ENCODE results near the gene GPR137. TPM values are rescaled to one million over a fixed set of nuclear protein-coding genes. Genes with fewer than 3 reads are reported as not detected.

The GPR137 gene
- total RNA-seq, 1 donor from 2014 or later: 55.9 TPM

DNA sequence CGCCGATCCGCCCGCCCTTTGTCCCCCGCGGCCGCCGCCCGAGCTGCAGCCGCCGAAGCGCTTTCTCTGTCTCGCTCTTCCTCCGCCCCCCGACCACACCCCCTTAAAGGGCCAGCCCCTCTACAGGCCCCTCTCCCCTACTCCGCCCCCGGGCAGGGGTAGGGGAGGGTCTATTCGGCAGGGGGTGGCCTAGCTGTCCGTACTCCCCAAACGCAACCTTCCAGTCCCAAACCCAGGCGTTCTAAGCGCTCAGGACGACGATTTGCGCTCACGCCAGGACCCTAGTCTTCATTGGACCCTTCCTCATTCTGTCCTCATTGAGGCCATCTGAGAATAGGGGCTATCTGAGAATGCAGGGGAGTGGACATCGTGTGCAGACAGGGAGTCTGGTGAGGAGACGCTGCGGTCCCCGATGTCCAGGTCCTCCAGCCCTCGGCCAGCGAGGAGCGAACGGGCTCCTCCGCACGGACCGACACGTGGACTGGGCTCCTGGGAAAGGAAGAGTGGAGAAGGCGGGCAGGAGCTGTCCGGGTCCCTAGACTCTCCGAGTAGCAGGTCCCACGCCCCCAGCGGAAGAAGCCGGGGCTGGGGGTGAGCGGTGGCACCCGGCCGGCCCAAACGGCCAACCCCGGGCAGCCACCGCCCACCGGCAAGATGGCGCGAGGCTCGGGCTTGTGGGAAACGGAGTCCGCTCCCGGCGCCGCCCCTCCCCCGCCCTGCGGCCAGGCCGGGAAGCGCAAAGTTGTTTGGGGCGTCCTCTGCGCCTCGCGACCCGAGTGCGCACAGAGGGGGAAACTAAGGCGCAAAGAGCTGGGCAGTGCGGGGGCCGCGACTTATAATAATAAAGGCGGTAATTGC is 38.5 kb upstream of the GPR137 start, which contains the start of gene PPP1R14B:
Gene PPP1R14B, minus strand, starts transcription at position 73 of the 858 bp plus-strand sequence. CDS start 270 bp downstream, outside the sequence.
- Mint-ChIP-seq H3K27ac (ENCODE audit: unreplicated experiment) (peak within 1 kb of the TSS; percentile 96), H3K4me1 (peaks cover 25% of the 10 kb centered on the region), H3K9me3 (no peaks in the 10 kb centered on the region), H3K27me3 (ENCODE audit: low read depth) (peaks cover 3% of the 10 kb centered on the region), H3K36me3 (ENCODE audit: low read depth) (no peaks in the 10 kb centered on the region), H3K4me3 (peak within 1 kb of the TSS; percentile 97)
- TF ChIP-seq, protein P1, sequence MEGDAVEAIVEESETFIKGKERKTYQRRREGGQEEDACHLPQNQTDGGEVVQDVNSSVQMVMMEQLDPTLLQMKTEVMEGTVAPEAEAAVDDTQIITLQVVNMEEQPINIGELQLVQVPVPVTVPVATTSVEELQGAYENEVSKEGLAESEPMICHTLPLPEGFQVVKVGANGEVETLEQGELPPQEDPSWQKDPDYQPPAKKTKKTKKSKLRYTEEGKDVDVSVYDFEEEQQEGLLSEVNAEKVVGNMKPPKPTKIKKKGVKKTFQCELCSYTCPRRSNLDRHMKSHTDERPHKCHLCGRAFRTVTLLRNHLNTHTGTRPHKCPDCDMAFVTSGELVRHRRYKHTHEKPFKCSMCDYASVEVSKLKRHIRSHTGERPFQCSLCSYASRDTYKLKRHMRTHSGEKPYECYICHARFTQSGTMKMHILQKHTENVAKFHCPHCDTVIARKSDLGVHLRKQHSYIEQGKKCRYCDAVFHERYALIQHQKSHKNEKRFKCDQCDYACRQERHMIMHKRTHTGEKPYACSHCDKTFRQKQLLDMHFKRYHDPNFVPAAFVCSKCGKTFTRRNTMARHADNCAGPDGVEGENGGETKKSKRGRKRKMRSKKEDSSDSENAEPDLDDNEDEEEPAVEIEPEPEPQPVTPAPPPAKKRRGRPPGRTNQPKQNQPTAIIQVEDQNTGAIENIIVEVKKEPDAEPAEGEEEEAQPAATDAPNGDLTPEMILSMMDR (conservative IDR thresholded peaks at IDR 0.05): peak; percentile 34
- DNase-seq (ENCODE audit: low read depth, low spot score): peak; percentile 86

DNA sequence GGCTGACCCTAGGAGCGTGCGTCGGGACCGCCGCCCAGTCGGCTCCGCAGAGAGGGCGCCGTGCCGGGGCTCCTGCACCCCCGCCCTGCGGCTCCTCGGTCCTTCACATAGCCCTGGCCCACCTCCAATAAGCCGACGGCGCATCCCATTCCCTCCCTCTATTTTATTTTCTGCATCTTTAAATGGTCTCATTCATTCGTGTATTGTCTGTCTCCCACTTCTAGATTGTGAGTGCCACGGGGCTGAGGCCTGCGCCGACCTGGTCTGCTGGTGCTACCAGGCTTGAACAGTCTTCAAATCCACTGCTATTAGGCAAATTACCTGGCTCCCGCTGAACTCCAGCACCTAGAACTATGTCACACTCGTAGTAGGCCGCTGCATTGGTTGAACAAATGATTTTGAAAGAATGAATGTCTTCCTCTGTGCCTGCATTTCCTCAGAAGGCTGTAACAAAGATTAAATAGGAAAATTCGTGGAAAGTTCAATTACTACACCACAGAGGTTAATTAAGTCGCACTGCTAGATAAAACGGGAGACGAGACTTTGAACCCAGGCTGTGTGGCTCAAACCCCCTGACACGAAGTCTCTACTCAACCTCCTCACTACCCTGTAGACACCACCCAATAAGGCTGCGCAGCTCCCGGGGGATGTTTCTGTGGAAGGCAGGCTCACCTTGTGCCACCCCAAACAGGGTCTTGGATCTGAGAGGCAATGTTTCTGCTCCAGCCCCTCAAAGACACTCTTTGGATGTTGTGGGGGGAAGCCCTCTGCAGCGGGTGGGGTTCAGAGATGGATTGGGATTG is 37.7 kb upstream of the GPR137 start:
- TF ChIP-seq, protein P1 (conservative IDR thresholded peaks at IDR 0.05): peak; percentile 15
- H3K4me3 Mint-ChIP-seq: peak overlapping the region; percentile 97
- no peak for DNase-seq (ENCODE audit: low read depth, low spot score)
- H3K27me3 Mint-ChIP-seq (ENCODE audit: low read depth): peaks cover 3% of the 10 kb centered on the region
- H3K9me3 Mint-ChIP-seq: no peaks in the 10 kb centered on the region
- peak overlapping the region; percentile 93 for H3K27ac Mint-ChIP-seq (ENCODE audit: unreplicated experiment)
- H3K4me1 Mint-ChIP-seq: peaks cover 25% of the 10 kb centered on the region
- no peaks in the 10 kb centered on the region for H3K36me3 Mint-ChIP-seq (ENCODE audit: low read depth)

DNA sequence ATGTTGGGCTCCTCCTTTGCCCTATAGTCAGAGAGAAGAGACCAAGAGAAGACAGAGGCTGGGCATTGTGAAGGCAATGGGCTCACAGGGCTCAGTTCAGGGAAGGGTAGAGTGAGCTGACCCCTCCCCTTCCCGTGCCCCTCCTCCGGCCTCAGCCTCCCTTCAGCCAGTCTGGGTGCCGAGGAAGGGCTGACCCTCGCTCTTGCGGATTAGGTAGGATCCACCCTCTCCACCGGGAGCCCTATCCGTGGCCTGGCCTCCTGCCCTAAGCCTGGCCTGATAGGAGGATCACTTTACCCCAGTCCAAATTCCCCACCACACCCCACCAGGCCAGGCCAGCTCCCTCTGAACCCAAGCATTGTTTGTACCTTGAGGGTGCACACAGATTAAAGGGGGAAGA is 37.1 kb upstream of the GPR137 start:
- no peak for DNase-seq (ENCODE audit: low read depth, low spot score)

DNA sequence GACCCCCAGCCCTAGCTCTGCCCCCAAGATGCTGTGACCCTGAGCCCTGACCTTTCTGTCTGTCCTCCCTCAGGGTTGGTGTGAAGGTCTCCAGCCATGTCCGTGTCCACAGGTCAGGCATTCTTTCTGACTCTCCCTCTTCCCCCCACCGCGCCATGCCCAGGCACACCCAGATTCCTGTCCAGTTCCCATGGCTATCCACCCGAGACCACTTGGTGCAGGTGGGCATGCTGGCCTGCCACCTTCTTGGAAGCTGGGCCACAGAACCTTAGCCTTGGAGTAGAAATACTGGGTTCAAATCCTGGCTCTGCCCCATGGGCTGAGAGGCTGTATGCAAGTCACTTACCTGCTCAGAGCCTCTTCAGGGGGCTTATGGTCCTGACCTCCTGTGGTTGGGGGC is 36.6 kb upstream of the GPR137 start:
- Mint-ChIP-seq H3K9me3 (no peaks in the 10 kb centered on the region), H3K27ac (ENCODE audit: unreplicated experiment) (no peak overlapping the region), H3K4me1 (peaks cover 27% of the 10 kb centered on the region), H3K36me3 (ENCODE audit: low read depth) (no peaks in the 10 kb centered on the region), H3K4me3 (peak overlapping the region; percentile 84), H3K27me3 (ENCODE audit: low read depth) (peaks cover 3% of the 10 kb centered on the region)
- TF ChIP-seq, protein P1 (conservative IDR thresholded peaks at IDR 0.05): no peak
- no peak for DNase-seq (ENCODE audit: low read depth, low spot score)

More for the DNA sequence above, 37.1 kb upstream of the GPR137 start:
- Mint-ChIP-seq H3K4me3 (peak overlapping the region; percentile 97), H3K27me3 (ENCODE audit: low read depth) (peaks cover 3% of the 10 kb centered on the region), H3K36me3 (ENCODE audit: low read depth) (no peaks in the 10 kb centered on the region), H3K4me1 (peaks cover 24% of the 10 kb centered on the region), H3K27ac (ENCODE audit: unreplicated experiment) (no peak overlapping the region), H3K9me3 (no peaks in the 10 kb centered on the region)
- TF ChIP-seq, protein P1 (conservative IDR thresholded peaks at IDR 0.05): no peak

DNA sequence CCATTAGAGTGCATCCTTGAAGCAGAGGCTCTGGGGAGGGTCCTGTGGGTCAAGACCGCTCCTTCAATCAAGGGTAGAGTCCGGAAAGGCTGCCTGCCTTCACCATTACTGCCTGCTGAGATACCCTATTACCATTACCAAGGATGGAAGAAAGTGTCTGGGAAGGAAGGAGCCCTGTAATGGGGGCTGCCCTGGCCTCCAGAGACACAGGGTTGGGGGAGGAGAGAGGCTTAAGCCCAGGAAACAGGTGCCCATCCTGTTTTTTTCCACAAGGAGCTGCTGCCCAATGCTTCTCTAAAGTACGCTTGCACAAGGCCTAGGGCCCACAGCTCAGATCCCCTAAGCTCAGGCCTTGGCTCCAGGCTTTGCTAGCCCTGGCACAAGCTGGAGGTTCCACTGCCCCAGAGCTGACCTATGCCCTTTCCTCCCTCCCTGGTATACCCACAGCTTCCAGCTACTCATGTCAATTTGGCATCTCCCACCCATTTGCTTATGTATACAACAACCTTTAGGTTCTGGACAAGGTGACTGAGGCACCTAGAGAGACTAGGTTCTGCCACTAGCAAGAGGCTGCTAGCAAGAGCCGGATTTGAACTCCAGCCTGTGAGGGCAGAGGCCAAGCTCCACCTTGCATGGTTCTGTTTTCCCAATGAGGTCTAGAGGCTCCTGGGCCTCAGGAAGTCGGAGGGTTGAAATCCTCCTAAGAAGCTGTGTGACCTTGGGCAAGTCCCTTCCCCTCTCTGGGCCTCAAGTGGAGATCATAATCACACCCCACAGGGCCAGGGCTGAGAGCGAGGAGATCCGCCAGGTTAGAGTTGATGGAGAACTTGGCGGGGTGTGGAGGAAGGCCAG is 35.9 kb upstream of the GPR137 start:
- TF ChIP-seq, protein P1 (conservative IDR thresholded peaks at IDR 0.05): no peak
- Mint-ChIP-seq H3K36me3 (ENCODE audit: low read depth) (no peaks in the 10 kb centered on the region), H3K4me1 (peaks cover 28% of the 10 kb centered on the region), H3K9me3 (no peaks in the 10 kb centered on the region), H3K27me3 (ENCODE audit: low read depth) (peaks cover 3% of the 10 kb centered on the region), H3K27ac (ENCODE audit: unreplicated experiment) (no peak overlapping the region), H3K4me3 (peak overlapping the region; percentile 84)
- no peak for DNase-seq (ENCODE audit: low read depth, low spot score)

Data from neural crest cell (in vitro differentiated cells).